HG03196 (cell line): ENCODE measurements around the gene SIRT3.

Experiments
- ATAC-seq: cut with Tn5 transposase; IDR thresholded peaks from one replicate; pipeline ENCODE4 v1.9.1; 2021; ENCODE audit not compliant: unreplicated experiment

The SIRT3 gene

GRCh38 chr11:217704-218103, 18.4 kb downstream of the SIRT3 start:
- no peak for ATAC-seq

- ATAC-seq, result no peak
Measured at GRCh38 chr11:216081-216974, 19.8 kb downstream of the SIRT3 start.

- no peak for ATAC-seq
Measured at GRCh38 chr11:215581-216037, 20.5 kb downstream of the SIRT3 start.

GRCh38 chr11:214083-214482, 22.1 kb downstream of the SIRT3 start:
- ATAC-seq, result no peak

DNA sequence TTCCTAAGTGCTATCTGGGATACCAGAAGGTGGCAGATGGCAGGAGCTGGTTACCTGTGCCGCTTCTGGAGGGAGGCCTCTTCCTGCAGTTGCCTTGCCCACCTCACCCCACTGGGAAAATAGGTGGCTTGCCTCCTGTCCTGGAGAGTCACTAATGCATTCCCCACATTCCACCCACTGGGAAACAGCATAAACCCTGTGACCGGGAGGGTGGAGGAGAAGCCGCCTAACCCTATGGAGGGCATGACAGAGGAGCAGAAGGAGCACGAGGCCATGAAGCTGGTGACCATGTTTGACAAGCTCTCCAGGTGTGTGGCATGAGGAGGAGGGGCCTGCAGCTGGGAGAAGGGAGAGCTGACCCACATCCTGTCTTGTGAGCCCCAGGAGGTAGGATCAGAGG, 23.0 kb downstream of the SIRT3 start:
- ATAC-seq, result no peak

- ATAC-seq, result no peak
Measured at GRCh38 chr11:212150-213100, 23.7 kb downstream of the SIRT3 start.

DNA sequence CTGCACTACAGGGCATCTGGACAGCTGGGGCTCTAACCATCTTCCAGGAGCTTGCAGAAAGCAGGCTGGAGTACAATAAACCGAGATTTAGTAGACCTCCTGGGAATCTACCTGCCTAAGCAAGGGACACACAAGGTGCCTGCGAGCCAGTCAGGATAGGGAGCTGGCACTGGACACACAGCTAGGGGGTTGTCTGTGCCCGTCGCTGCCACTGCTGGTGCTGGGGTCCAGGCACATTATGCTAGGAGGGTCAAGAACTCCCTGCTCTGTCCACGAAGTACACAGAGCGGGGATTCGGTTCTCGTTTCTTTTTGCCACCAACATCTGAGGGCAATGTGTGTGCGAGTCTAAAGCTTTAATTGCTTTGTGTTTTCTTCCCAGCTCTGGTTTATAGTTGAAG, 24.4 kb downstream of the SIRT3 start:
- ATAC-seq, result no peak

GRCh38 chr11:211295-211694, 24.8 kb downstream of the SIRT3 start:
- ATAC-seq, result no peak

GRCh38 chr11:210803-211180, 25.4 kb downstream of the SIRT3 start:
- ATAC-seq, result no peak

DNA sequence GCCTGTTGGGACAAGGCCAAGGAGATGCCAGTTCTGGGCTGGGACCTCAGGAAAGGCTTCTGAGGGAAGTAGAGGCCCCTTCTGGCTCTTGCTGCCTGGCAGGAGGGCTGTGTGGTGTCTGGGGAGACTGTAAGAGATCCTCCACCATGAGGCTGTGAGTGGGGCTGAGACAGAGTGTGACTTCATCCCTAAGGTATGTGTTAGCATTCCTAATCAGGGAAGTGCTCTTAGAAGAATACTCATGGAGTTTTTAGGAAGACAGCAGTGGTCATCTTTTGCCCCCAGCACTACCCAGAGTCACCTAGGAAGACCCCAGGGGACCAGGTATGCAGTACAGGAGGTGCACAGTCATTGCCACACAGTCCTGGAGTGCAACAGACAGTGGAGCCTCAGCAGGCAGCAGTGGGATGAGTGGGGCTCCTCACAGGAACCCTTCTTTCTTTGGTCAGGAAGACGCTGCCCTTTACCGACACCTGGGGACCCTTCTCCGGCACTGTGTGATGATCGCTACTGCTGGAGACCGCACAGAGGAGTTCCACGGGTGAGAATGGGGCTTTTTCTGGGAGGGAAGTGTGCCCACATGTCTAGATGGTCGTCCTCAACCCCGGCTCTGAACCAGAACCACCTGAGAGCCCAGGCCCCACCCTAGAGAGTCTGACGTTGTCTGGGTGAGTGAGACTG, 25.9 kb downstream of the SIRT3 start:
- ATAC-seq, result no peak

DNA sequence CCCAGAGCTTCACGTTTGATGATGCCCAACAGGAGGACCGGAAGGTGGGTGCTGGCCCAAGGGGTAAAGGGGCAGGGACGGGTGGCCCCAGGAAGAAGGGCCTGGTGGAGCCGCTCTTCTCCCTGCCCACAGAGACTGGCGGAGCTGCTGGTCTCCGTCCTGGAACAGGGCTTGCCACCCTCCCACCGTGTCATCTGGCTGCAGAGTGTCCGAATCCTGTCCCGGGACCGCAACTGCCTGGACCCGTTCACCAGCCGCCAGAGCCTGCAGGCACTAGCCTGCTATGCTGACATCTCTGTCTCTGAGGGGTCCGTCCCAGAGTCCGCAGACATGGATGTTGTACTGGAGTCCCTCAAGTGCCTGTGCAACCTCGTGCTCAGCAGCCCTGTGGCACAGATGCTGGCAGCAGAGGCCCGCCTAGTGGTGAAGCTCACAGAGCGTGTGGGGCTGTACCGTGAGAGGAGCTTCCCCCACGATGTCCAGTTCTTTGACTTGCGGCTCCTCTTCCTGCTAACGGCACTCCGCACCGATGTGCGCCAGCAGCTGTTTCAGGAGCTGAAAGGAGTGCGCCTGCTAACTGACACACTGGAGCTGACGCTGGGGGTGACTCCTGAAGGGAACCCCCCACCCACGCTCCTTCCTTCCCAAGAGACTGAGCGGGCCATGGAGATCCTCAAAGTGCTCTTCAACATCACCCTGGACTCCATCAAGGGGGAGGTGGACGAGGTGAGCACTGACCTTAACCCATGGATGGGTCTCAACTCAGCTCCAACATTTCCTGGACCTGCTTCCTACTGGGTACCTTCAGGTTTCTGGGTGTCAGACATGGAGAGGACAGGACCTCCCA, 26.6 kb downstream of the SIRT3 start:
- ATAC-seq, result no peak

- no peak for ATAC-seq
Measured at GRCh38 chr11:208917-209260, 27.3 kb downstream of the SIRT3 start.

DNA sequence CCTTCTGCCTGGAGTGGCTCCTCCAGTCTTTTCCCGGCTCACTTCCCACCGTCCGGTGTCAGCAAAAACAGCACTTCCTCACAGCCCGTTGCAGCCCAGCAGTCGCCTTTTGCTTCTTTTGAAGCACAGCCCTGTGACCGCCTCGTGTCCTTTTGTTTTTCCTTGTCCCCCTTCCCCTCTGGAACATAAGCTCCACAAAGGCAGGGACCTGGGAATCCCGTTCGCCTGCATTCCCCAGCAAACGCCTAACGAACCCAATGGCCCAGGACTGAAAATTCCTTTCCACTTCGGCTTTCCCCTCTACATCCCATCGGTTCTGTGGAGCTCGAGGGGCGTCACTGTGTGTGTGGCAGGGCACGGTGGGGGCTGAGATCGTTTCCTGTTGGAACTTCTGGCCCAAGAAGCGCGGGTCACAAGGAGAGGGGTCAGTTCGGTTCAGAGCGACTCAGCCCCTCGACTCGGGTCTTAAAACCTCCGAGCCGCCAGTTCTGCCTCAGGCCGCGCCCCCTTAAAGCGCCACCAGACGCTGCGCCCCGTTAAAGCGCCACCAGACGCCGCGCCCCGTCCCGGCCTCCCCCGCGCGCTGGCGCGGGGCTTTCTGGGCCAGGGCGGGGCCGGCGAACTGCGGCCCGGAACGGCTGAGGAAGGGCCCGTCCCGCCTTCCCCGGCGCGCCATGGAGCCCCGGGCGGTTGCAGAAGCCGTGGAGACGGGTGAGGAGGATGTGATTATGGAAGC, 27.8 kb downstream of the SIRT3 start:
- ATAC-seq, result peak; percentile 44

- no peak for ATAC-seq
Measured at GRCh38 chr11:207863-208180, 28.3 kb downstream of the SIRT3 start.

- ATAC-seq, result peak; percentile 72
Measured at GRCh38 chr11:207208-207862, 28.8 kb downstream of the SIRT3 start, which contains the start of the genes BET1L and RIC8A. BET1L (minus strand) TSS chr11:207399; CDS start chr11:207321, 78 bp downstream. RIC8A (plus strand) TSS chr11:207708; CDS start chr11:208855, 1,147 bp downstream.

DNA sequence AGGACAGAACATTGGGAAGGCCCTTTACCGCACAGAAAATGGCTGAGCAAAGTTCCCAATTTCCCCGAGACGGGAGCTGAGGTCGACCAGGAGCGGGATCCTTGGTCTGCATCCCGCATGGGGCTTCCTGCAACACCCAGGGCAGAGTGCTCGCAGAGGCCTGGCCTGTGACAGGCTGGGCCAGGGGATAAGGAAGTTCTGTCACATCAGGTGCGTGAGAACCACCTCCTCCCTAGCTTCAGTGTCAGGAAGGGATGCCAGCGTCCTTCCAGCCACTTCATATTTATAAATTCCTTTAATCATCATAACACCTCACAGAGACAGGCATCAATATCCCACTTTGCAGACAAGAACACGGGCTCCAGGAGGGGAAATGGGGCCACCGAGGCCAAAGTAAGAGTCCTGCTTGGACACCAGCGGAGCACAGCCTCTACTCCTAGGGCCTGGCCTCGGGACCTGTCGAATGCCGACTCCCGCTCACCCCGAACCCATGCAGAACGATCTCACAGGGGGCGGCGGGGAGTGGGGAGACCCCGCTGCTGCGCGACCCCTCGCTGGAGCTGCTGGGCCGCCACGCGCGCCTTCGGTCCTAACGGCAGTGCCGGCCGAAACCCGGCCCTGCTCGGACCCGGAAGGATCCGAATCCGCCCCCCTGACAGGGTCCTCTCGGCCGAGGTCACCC, 29.5 kb downstream of the SIRT3 start:
- no peak for ATAC-seq

GRCh38 chr11:206002-206384, 30.1 kb downstream of the SIRT3 start:
- no peak for ATAC-seq

DNA sequence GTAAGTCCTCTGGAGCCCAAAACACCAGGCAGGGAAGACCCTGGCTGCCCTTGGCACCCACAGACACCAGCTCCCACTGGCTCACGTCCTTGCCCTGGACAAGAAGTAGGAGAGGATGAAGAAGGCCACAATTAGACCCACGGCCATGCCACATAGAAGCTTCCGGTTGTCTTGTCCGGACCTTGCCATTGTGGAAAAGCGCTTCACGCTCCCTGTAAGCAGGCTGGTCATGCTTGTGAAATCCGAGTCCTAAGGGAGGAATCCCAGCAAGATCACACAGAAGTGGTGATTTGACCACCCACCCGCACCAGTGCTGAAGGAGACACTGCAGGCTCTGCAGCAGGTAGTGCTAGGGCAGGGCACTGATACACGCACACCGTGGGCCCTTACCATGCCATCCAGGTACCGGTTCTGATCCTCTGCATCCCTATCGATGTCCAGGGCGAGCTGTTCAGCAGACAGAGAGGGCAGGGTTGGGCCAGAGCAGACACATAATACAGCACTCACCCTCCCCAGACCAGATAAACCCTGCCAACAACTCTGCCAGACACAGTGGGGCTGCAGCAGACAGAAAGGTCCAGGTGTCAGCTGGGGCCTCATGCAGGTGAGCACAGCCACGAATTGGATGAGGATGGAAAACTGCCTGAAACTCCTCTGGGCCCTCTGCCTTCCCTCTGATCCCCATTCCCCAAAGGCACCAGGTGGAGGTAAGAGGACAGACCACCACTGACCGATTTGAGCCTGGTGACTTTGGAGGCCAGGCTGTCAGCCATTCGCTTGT, 30.7 kb downstream of the SIRT3 start:
- no peak for ATAC-seq
